WTC11 (cell line): ENCODE data around the gene CD244.

Experiments
- CBFB ChIP-seq: sonication (generic); formaldehyde crosslinking; IDR thresholded peaks from 2 replicates; pipeline ENCODE4 v1.8.1; 2022; ENCODE audit warnings: mild to moderate bottlenecking, low read depth, missing genetic modification reagents
- CREB1 ChIP-seq: sonication (generic); formaldehyde crosslinking; IDR thresholded peaks from 2 replicates; pipeline ENCODE4 v1.8.0; 2023; ENCODE audit warnings: mild to moderate bottlenecking, missing genetic modification reagents
- CTCF ChIP-seq: fragments of 200-600 bp; IDR thresholded peaks from 2 replicates; pipeline ENCODE4 v1.8.0; 2022; ENCODE audit warnings: antibody characterized with exemption
- TEAD4 ChIP-seq: sonication (generic); formaldehyde crosslinking; IDR thresholded peaks from 2 replicates; pipeline ENCODE4 v1.8.0; 2022; ENCODE audit warnings: mild to moderate bottlenecking, missing genetic modification reagents
- ZBTB21 ChIP-seq: sonication (generic); formaldehyde crosslinking; IDR thresholded peaks from 2 replicates; pipeline ENCODE4 v1.8.1; 2023; ENCODE audit warnings: mild to moderate bottlenecking, missing genetic modification reagents, borderline replicate concordance

GRCh38 chr1:160864173-160864572, 1.5 kb upstream of the CD244 start:
- no peak for TF ChIP-seq CTCF
- TF ChIP-seq CBFB (CRISPR knock-in tag), result no peak
- TF ChIP-seq CREB1, result no peak
- no peak for TF ChIP-seq ZBTB21 (CRISPR knock-in tag)
- no peak for TF ChIP-seq TEAD4
